Astrocyte of the spinal cord (primary cell): ENCODE data around the gene CEP170.
"Not testable (repeated sequence)": the region's sequence is repeated elsewhere in the genome, so short reads cannot be mapped to it uniquely, and the experiment has no call there.

Experiments
- DNase-seq: peaks from one replicate; pipeline ENCODE4 v3.0.0; 2011; ENCODE audit warnings: low read depth, low spot score
- H3K4me3 ChIP-seq: 2 replicates; pipeline ENCODE4 v1.5.1; 2011; ENCODE audit warnings: low read depth, mild to moderate bottlenecking, low read length, moderate library complexity
- in situ Hi-C: cut with HindIII; loops from 2 replicates; pipeline ENCODE4 v1.10.0; 2017; ENCODE audit warnings: low sequenced_read_pairs
- TF ChIP-seq, protein P1 (sequence below): IDR thresholded peaks from 2 replicates; pipeline ENCODE4 v1.5.1; 2012; ENCODE audit warnings: low read depth, mild to moderate bottlenecking, low read length, inconsistent platforms

CEP170 gene

DNA sequence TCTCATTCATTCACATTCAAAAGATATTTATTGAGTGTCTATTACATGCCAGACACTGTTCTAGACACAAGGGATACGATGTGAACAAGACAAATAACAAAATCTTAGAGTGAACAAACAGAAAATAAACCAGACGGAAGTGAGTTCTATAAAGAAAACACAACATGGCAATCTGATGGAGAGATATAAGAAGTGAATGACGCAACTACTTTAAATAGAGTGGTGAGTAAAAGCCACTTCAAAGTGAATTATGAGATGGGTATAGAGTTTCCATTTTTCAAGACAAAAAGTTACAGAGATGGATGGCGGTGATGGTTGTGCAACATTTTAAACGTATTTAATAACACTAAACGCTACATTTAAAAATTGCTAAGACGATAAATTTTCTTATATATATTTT lies 75.4 kb downstream of the CEP170 start:
- TF ChIP-seq, protein P1, sequence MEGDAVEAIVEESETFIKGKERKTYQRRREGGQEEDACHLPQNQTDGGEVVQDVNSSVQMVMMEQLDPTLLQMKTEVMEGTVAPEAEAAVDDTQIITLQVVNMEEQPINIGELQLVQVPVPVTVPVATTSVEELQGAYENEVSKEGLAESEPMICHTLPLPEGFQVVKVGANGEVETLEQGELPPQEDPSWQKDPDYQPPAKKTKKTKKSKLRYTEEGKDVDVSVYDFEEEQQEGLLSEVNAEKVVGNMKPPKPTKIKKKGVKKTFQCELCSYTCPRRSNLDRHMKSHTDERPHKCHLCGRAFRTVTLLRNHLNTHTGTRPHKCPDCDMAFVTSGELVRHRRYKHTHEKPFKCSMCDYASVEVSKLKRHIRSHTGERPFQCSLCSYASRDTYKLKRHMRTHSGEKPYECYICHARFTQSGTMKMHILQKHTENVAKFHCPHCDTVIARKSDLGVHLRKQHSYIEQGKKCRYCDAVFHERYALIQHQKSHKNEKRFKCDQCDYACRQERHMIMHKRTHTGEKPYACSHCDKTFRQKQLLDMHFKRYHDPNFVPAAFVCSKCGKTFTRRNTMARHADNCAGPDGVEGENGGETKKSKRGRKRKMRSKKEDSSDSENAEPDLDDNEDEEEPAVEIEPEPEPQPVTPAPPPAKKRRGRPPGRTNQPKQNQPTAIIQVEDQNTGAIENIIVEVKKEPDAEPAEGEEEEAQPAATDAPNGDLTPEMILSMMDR = no peak
- no peak overlapping the region for H3K4me3 ChIP-seq
- peak; percentile 4 for DNase-seq
- in situ Hi-C loops = no loop called here

DNA sequence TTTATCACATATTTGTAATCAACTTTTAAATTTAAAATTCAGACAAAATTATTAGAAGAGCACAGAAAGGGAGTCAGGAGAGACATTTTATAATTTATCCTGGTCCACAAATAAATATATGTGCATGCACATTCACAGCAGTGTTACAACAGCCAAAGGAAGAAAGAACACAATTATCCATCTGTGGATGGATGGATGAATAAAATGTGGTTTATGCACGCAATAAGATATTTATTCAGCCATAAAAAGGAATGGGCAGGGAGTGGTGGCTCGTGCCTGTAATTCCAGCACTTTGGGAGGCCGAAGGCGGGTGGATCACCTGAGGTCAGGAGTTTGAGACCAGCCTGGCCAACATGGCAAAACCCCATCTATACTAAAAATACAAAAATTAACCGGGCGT lies 77.3 kb downstream of the CEP170 start:
- DNase-seq, in situ Hi-C loops, H3K4me3 ChIP-seq: not testable (repeated sequence)

DNA sequence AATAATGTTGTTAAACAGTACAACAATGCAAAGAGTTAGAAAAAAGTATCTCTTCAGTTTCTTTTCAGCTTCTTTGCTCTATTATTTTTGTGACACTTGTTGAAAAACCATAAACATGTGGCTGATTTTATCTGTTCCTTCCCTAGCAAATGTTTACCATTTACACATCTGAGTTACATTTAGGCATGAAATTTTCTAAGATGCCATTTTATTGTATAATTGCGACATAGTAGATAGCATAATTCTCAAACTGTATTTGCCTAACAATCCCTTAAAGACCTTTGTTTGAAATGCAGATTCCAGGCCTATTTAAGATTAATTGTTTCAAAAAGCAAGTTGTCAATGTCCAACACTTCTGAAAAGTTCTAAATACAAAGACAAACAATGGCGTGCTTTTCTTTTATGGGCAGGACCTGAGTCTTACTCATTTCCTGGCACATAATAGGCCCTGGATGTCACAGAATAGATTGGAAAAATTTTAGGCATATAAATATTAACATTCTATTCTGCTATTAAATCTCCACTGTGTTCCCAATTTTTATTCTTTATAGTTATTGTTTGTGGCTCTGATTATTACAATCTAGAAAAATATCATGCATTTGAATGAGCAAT lies 81.2 kb downstream of the CEP170 start:
- DNase-seq = peak; percentile 7
- in situ Hi-C loops, H3K4me3 ChIP-seq: not testable (repeated sequence)

DNA sequence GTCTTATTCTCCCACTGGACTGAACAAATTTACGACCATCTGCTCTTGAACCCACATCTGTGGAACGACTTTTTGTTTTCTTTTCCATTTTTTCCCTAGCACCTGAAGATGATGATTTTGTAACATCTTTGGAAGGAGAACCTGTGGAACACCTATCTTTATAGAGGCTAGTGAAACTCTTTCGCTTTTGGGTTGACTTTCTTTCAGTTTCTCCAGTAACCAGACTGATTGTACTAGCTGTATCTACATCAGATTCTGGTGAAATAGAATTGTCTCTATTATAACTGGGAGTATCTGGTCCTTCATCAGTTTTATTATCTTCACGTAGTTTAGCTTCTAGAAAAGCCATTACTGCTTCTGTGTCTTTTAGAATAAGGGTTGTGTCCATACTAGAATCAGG lies 90.2 kb downstream of the CEP170 start:
- in situ Hi-C loops, DNase-seq, H3K4me3 ChIP-seq: not testable (repeated sequence)

DNA sequence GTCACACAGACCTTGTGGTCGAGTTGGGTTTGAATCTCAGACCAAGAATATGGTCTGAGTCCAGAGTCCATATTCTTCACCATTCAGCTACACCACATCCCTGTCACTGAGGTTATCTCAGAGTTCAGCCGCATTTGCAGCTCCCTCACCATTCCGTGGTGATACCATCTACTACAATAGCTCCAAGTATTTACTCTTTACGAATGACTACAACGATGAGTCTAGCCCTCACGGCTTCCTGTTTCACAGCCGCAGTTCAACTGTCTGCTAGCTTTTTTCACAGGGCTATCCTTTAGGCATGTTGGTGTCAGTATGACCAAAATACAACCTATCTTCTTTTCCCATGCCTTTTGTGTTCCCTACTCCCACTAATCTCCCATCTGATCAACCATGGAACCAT lies 104.2 kb downstream of the CEP170 start:
- DNase-seq, in situ Hi-C loops, H3K4me3 ChIP-seq: not testable (repeated sequence)

DNA sequence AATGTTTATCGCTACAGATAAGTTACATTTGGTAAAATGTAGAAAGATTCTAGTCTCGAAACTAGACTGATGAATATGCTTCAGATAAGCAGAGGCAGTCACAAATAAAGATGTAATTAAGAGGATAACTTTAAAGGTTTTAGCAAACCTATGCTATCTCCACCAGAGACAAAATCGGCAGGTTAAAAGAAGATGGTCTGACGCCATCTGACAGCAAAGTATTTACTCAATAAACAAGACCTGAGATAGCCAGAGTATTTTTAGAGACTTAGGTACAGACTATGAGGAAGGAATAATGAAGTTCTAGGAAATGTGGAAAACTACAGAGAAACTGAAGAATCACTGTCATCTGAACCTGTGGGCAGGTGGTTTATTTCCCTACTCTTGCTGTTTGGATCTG lies 106.0 kb downstream of the CEP170 start:
- in situ Hi-C loops, H3K4me3 ChIP-seq, DNase-seq: not testable (repeated sequence)

DNA sequence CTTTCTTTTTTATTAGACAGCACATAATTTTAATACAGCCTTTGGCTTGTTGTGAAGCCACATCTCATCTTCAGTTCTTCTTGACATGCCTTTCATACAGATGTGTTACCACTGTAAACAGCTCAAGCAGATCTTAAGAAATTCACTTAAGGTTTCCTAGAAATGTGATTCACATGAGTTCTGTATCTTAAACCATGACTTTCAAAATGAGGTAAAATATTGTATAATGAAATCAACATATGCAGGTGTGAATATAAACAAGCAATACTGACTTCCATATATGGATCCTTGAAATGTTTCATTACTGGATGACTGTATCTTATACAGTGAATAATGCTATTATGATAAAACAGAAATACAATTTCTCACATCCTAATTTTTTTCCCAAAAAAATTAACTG lies 107.7 kb downstream of the CEP170 start:
- in situ Hi-C loops, DNase-seq, H3K4me3 ChIP-seq: not testable (repeated sequence)

DNA sequence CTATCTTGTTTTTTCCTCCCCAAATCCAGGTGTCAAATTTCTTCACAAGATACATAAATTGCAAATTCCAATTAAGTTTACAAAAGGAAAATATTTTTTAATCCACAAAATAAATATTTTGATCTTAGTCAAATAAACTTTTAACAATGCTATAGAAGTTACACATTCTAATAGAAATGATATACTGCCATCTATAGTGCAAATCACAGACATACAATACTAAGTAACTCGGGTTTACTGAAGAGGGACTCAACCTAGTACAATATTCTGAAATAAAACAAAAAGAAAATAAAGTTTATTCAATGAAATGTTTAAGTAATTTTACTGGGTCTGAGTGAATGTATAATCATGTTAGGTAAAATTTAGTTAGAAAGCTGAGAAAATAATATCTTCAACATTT lies 114.6 kb downstream of the CEP170 start:
- DNase-seq = peak; percentile 11
- H3K4me3 ChIP-seq, in situ Hi-C loops: not testable (repeated sequence)

DNA sequence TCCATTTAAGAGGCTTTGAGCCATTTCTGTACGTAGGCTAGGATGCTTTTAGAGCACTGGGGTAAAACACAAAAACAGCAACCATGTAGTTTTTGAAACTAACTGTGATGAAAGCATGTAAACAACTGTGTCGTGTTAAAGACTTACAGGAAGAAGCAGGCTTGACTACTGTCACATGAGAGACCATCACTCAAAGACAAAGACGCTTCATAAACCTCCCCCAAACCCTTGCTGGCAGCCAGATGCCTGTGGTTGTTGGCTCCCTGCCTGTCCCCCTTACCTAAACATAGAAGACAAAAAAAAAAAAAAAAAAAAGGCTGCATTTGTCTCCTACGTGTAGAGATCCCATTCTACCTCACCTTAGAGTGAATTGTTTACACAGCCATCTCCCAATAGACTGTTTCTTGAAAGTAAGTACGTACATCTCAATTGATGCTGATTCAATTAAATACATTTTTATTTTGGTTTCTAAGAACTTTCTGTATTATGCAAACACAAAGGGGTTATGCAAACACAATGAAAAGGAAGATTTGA lies 132.1 kb downstream of the CEP170 start:
- in situ Hi-C loops, H3K4me3 ChIP-seq: not testable (repeated sequence)
- peak; percentile 9 for DNase-seq

DNA sequence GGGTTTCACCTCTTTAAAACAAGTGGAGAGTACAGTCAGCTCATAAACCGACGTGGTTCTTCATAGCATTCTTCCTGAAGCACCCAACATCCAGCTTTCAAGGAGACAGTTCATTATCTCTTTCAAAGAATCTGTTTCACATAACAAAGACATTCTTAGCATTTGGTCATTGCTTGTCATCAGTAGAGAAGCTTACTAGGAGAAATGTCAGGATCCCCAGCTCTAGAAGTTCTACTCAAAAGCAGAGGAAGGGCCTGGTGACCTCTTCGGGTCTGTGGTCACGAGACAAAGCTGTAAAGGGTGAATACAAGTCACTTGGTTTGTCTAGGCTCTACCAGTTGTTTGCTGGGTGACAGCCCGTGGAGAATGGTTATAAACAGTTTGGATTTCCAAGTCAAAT lies 133.1 kb downstream of the CEP170 start:
- H3K4me3 ChIP-seq, in situ Hi-C loops, DNase-seq: not testable (repeated sequence)

DNA sequence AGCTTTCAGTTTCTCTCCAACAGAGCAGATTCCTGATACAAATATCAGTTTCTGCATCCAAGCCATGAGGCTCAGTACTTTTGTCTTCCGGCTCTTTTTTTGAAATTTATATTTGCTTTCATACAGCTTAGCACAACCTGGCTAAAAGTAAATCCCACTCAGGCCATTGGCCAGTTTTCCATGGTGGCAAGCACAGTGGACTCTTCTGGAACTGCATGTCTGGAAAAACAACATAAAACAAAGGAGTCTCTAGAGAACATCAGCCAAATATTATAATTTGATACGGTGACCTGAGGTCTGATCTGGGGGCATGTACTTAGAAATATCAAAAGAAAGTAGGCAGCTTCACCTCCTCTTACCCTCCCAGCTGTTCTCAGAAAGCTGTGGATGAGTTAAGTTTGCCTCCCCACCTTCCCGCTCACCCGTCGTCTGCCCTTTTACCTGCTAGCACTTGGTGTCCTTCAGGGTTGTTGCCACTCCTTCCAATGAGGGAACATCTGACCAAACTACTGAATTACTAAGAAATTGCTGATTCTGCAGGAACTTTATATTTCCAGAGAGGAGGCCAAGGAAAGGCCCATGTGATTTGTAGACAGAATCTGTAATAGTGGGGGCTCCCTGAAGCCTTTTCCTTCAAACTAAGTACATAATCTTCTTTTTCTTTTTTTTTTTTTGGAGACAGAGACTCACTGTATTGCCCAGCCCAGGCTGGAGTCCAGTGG lies 136.3 kb downstream of the CEP170 start:
- in situ Hi-C loops, H3K4me3 ChIP-seq, DNase-seq: not testable (repeated sequence)

DNA sequence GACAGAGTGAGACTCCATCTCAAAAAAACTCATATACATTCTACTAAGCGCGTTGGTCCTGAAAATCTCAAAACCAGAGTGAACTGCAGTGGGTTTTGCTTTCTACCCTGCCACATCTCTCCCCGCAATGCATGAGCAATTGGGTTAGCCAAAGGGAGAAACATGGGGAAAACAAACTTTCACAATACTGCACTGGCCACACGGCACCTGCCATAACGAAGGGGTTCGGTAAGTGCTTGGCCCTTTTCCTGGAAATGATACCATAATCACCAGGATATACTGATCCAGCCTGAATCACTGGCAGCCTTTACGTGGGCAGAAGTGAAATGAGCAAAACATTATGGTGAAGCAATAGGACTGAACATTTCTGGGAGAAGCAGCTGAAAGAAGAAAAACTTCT lies 138.9 kb downstream of the CEP170 start:
- H3K4me3 ChIP-seq, in situ Hi-C loops, DNase-seq: not testable (repeated sequence)

DNA sequence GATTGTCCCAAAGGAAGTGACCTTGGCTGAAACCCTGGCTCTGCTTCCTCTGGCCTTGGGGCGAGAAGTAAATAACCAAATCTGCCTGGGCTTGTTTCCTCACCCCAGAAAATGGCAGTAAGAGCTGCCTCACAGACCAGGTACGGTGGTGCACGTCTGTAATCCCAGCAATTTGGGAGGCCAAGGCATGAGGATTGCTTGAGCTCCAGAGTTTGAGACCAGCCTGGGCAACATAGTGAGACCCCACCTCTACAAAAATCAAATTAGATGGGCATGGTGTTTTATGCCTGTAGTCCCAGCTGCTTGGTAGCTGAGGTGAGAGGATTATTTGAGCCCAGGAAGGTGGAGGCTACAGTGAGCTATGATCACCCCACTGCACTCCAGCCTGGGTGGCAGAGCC lies 140.3 kb downstream of the CEP170 start:
- H3K4me3 ChIP-seq, DNase-seq, in situ Hi-C loops: not testable (repeated sequence)

DNA sequence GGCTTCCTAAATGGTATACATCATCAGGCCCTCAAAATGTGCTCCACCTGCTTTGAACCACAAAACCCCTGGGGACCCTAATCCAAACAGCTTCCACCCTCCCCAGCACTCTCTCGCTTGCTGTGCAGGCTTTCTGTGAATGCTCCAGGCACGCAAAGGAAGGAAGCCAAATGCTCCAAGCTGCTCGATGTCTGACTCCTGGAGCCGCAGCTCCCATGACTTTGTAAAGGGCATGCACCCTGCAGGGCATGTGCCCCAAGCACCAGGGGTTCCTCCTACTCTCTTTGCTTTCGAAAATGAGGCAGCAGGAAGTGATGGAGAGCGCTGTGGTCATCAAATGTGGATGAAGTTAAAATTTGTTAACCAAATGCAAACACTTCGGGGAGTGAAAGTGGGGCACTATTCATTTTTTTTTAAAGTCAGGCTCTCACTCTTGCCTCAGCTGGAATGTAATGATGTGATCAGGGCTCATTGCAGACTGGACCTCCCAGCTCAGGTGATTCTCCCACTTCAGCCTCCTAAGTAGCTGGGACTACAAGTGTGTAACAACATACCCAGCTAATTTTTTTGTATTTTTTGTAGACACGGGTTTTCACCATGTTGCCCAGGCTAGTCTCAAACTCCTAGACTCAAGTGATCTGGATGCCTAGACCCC lies 140.9 kb downstream of the CEP170 start:
- in situ Hi-C loops, H3K4me3 ChIP-seq: not testable (repeated sequence)

DNA sequence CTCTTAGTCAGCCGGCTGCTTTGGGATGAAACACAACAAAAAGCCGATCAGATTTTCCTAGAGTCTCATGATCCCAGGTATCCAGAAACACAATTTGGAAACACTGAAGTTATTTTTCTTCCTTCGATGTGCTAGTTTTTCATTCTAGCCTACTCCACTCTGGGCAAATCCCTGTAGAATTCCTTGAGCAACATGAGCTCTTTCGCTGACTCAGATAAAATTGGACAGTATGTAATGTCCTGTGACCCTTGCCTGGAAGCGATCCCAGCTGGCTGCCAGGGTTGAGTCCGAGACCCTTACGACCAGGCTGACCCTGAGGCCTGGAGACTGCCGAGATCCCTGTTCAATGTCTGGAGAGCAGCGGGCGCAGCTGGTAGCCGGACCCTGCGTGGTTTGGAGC lies 147.9 kb downstream of the CEP170 start:
- DNase-seq, in situ Hi-C loops, H3K4me3 ChIP-seq: not testable (repeated sequence)

More for the DNA sequence above, 140.9 kb downstream of the CEP170 start:
- peak; percentile 83 for DNase-seq

DNA sequence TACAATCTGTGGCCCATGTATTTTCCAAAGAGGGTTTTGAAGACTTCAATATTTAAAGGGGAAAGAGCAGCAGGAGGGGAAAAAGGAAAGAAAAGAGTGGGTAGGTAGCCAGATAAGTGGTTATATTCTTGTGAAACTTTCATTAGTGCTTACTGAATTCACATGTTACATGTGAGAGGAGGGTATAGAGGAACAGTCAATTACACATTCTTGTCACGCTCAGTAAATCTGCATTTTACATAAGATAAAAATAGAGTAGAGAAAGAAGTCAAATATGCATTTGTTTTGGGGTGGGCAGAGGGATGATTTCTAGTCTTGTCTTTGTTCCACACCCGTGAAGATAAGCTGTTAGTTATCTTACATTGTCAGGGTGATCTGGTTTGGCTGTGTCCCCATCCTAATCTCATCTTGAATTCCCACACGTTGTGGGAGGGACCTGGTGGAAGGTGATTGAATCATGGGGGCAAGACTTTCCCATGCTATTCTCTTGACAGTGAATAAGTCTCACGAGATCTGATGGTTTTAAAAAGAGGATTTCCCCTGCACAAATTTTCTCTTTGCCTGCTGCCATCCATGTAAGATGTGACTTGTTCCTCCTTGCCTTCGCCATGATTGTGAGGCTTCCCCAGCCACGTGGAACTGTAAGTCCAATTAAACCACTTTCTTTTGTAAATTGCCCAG lies 149.3 kb downstream of the CEP170 start:
- in situ Hi-C loops, DNase-seq, H3K4me3 ChIP-seq: not testable (repeated sequence)
